ENCODE results near the gene THAP8. TPM values are rescaled to one million over a fixed set of nuclear protein-coding genes. Genes with fewer than 3 reads are reported as not detected.

The THAP8 gene
- total RNA-seq, 1 donor from 2014 or later = 6.0 TPM

DNA sequence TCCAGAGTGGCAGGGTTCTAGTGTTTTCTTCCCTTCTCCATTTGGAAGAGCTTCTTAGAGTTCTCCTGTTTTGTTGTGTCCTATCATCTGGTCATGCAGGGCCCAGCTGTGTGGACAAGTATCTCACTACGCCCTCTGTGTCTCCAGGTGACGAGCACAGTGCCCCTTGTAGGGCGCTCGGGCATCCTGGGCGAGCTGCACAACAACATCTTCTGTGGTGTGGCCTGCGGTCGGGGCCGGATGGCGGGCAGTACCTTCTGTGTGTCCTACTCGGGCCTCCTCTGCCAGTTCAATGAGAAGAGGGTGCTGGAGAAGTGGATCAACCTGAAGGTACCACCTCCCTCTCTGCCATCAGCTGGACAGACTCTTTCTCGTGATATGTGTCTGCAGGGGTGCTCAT lies 13.6 kb upstream of the THAP8 start:
- H3K4me2 ChIP-seq (ENCODE audit: low read length) = no peak overlapping the region
- H3K9me3 Mint-ChIP-seq (ENCODE audit: unreplicated experiment) = no peaks in the 10 kb centered on the region
- peaks cover 16% of the 10 kb centered on the region for H3K36me3 Mint-ChIP-seq (ENCODE audit: low read depth, unreplicated experiment)
- no peaks in the 10 kb centered on the region for H3K27me3 ChIP-seq (ENCODE audit: insufficient read depth, low read length)
- no peaks in the 10 kb centered on the region for H3K79me2 ChIP-seq (ENCODE audit: insufficient read depth, low read length)
- H3K4me3 ChIP-seq (ENCODE audit: insufficient read depth, low read depth, low read length) = no peak overlapping the region
- peaks cover 9% of the 10 kb centered on the region for H3K4me1 ChIP-seq (ENCODE audit: insufficient read depth, low read length)
- no peak overlapping the region for H3K27ac Mint-ChIP-seq (ENCODE audit: unreplicated experiment)
- peaks cover 9% of the 10 kb centered on the region for H3K27me3 Mint-ChIP-seq (ENCODE audit: low read depth, unreplicated experiment)
- H3K4me1 Mint-ChIP-seq (ENCODE audit: low read depth, unreplicated experiment) = no peaks in the 10 kb centered on the region
- FAIRE-seq = no peak
- peaks cover 30% of the 10 kb centered on the region for H4K20me1 ChIP-seq (ENCODE audit: insufficient read depth, low read length)
- no peak overlapping the region for H3K27ac ChIP-seq (ENCODE audit: low read depth, low read length)
- H2AFZ ChIP-seq (ENCODE audit: low read depth, low read length) = no peak overlapping the region
- H3K9ac ChIP-seq (ENCODE audit: low read length) = no peak overlapping the region
- H3K4me3 Mint-ChIP-seq (ENCODE audit: unreplicated experiment) = no peak overlapping the region
- DNase-seq (ENCODE audit: low read depth) = no peak
- peaks cover 6% of the 10 kb centered on the region for H3K36me3 ChIP-seq (ENCODE audit: insufficient read depth, low read length)
- TF ChIP-seq EZH2 (IDR thresholded peaks at IDR 0.05; ENCODE audit: insufficient read depth, low read length) = no peak
- TF ChIP-seq, protein P1, sequence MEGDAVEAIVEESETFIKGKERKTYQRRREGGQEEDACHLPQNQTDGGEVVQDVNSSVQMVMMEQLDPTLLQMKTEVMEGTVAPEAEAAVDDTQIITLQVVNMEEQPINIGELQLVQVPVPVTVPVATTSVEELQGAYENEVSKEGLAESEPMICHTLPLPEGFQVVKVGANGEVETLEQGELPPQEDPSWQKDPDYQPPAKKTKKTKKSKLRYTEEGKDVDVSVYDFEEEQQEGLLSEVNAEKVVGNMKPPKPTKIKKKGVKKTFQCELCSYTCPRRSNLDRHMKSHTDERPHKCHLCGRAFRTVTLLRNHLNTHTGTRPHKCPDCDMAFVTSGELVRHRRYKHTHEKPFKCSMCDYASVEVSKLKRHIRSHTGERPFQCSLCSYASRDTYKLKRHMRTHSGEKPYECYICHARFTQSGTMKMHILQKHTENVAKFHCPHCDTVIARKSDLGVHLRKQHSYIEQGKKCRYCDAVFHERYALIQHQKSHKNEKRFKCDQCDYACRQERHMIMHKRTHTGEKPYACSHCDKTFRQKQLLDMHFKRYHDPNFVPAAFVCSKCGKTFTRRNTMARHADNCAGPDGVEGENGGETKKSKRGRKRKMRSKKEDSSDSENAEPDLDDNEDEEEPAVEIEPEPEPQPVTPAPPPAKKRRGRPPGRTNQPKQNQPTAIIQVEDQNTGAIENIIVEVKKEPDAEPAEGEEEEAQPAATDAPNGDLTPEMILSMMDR (IDR thresholded peaks at IDR 0.05; ENCODE audit: insufficient read depth, low read depth, low read length) = no peak
- no peaks in the 10 kb centered on the region for H3K9me3 ChIP-seq (ENCODE audit: insufficient read depth, low read depth, low read length)

DNA sequence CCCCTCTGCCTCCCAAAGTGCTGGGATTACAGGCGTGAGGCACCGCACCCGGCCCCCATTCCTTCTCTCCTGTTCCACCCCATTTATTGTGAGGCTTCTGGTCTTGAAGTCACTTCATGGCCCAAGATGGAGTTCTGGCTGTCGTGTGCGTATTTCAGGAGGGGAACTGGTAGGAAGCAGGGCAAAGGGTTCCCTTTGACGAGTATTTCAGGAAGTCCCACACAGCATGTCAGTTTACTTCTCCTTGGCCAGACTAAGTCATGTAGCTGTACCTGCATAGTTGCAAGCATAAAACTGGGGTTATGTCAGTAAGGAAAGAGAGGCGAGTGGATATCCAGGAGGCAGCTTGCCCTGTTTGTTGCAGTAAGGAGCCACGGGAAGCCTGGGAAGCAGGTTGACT lies 10.7 kb upstream of the THAP8 start:
- DNase-seq (ENCODE audit: low read depth) (no peak), FAIRE-seq (no peak)
- TF ChIP-seq, protein P1 (IDR thresholded peaks at IDR 0.05; ENCODE audit: insufficient read depth, low read depth, low read length) = no peak
- no peak for TF ChIP-seq EZH2 (IDR thresholded peaks at IDR 0.05; ENCODE audit: insufficient read depth, low read length)
- H3K36me3 ChIP-seq (ENCODE audit: insufficient read depth, low read length) = peaks cover 6% of the 10 kb centered on the region
- Mint-ChIP-seq H3K36me3 (ENCODE audit: low read depth, unreplicated experiment) (peaks cover 13% of the 10 kb centered on the region), H3K4me3 (ENCODE audit: unreplicated experiment) (no peak overlapping the region), H3K9me3 (ENCODE audit: unreplicated experiment) (no peaks in the 10 kb centered on the region), H3K27ac (ENCODE audit: unreplicated experiment) (no peak overlapping the region), H3K27me3 (ENCODE audit: low read depth, unreplicated experiment) (peaks cover 8% of the 10 kb centered on the region), H3K4me1 (ENCODE audit: low read depth, unreplicated experiment) (no peaks in the 10 kb centered on the region)
- no peak overlapping the region for H3K4me2 ChIP-seq (ENCODE audit: low read length)
- H3K4me1 ChIP-seq (ENCODE audit: insufficient read depth, low read length) = no peaks in the 10 kb centered on the region
- no peak overlapping the region for H3K9ac ChIP-seq (ENCODE audit: low read length)
- no peak overlapping the region for H3K4me3 ChIP-seq (ENCODE audit: insufficient read depth, low read depth, low read length)
- H2AFZ ChIP-seq (ENCODE audit: low read depth, low read length) = no peak overlapping the region
- no peaks in the 10 kb centered on the region for H3K9me3 ChIP-seq (ENCODE audit: insufficient read depth, low read depth, low read length)
- no peaks in the 10 kb centered on the region for H3K79me2 ChIP-seq (ENCODE audit: insufficient read depth, low read length)
- H3K27ac ChIP-seq (ENCODE audit: low read depth, low read length) = no peak overlapping the region
- H4K20me1 ChIP-seq (ENCODE audit: insufficient read depth, low read length) = peaks cover 8% of the 10 kb centered on the region
- no peaks in the 10 kb centered on the region for H3K27me3 ChIP-seq (ENCODE audit: insufficient read depth, low read length)

DNA sequence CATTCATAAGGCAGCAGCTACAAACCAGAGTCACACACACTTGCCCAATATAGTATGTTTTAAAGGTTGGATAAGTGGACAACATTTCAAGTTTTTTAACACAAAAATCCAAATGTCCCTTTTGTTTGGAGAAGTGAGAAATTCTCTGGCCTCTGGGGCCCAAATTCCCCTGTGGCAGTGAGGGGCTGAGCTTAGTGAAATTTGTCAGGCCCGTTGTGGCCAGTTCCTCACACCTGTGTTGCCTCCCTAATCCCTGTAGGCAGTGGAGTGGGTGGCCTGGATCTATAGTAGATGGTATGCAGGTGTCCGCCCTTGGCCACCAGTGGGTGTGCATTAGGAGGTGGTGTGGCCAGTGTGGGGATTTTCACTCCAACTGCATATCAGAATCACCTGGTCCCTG lies 7.3 kb upstream of the THAP8 start:
- Mint-ChIP-seq H3K27me3 (ENCODE audit: low read depth, unreplicated experiment) (peaks cover 8% of the 10 kb centered on the region), H3K4me3 (ENCODE audit: unreplicated experiment) (no peak overlapping the region), H3K4me1 (ENCODE audit: low read depth, unreplicated experiment) (no peaks in the 10 kb centered on the region), H3K9me3 (ENCODE audit: unreplicated experiment) (no peaks in the 10 kb centered on the region), H3K36me3 (ENCODE audit: low read depth, unreplicated experiment) (peaks cover 7% of the 10 kb centered on the region), H3K27ac (ENCODE audit: unreplicated experiment) (no peak overlapping the region)
- no peaks in the 10 kb centered on the region for H4K20me1 ChIP-seq (ENCODE audit: insufficient read depth, low read length)
- no peak for DNase-seq (ENCODE audit: low read depth)
- H3K79me2 ChIP-seq (ENCODE audit: insufficient read depth, low read length) = peaks cover 13% of the 10 kb centered on the region
- H3K27ac ChIP-seq (ENCODE audit: low read depth, low read length) = no peak overlapping the region
- no peak for TF ChIP-seq EZH2 (IDR thresholded peaks at IDR 0.05; ENCODE audit: insufficient read depth, low read length)
- TF ChIP-seq, protein P1 (IDR thresholded peaks at IDR 0.05; ENCODE audit: insufficient read depth, low read depth, low read length) = no peak
- no peaks in the 10 kb centered on the region for H3K9me3 ChIP-seq (ENCODE audit: insufficient read depth, low read depth, low read length)
- no peaks in the 10 kb centered on the region for H3K4me1 ChIP-seq (ENCODE audit: insufficient read depth, low read length)
- FAIRE-seq = no peak
- peaks cover 4% of the 10 kb centered on the region for H3K36me3 ChIP-seq (ENCODE audit: insufficient read depth, low read length)
- H3K4me3 ChIP-seq (ENCODE audit: insufficient read depth, low read depth, low read length) = no peak overlapping the region
- H3K9ac ChIP-seq (ENCODE audit: low read length) = no peak overlapping the region
- no peaks in the 10 kb centered on the region for H3K27me3 ChIP-seq (ENCODE audit: insufficient read depth, low read length)
- H2AFZ ChIP-seq (ENCODE audit: low read depth, low read length) = no peak overlapping the region
- no peak overlapping the region for H3K4me2 ChIP-seq (ENCODE audit: low read length)

Data from astrocyte (in vitro differentiated cells and primary cell).